ENCODE measurements around the gene MBD6.
"Not testable (repeated sequence)": the region's sequence is repeated elsewhere in the genome, so short reads cannot be mapped to it uniquely, and the experiment has no call there.

The MBD6 gene

DNA sequence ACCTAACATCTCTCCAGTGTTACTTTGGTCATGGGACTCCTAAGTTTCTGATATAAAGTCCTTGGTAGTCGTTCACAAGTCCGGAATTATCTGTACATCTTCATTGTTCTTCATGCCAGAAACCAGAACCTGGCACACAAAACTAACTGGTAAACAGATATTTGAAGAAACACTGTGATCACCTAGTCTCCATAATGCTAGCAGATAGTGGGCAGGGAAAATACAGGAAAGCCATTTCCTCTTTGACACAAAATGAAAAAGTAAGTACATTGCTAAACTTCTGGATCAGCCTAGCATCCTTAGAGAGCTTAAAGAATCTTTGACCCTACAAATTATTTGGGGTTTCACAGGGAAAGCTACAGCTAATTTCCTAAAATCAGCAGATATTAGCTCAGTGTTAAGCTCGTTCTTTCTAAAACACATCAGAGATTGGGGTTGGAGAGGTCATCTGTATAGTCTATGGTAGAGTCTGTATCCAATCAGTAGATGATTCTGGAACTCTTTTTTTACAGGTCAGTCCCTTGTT lies 7.2 kb upstream of the MBD6 start:
- DNase-seq = no peak

DNA sequence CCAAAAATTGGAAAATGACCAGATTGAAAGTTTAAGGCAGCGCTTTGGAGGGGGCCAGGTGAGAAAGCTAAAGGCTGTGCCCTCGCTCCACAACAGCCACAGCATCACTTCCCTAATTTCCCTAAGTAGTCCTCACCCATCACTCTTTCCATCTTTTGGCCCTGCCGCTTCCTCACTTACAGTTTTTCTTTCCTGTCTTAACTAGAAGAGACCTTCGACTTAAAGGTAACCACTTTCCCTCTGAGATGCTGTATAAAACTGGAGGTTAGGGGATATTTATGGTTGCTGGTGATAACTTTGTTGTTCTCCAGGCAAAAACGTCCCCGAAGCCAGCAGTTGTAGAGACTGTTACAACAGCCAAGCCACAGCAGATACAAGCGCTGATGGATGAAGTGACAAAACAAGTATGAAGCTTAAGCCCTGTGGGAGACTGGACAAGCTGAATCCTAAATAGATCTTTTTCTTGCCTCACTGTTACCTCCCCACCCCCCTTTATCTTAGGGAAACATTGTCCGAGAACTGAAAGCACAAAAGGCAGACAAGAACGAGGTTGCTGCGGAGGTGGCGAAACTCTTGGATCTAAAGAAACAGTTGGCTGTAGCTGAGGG lies 6.6 kb upstream of the MBD6 start:
- DNase-seq = no peak

GRCh38 chr12:57516617-57517153 lies 5.9 kb upstream of the MBD6 start:
- DNase-seq = no peak

GRCh38 chr12:57517187-57517586 lies 5.4 kb upstream of the MBD6 start:
- peak; percentile 58 for DNase-seq

DNA sequence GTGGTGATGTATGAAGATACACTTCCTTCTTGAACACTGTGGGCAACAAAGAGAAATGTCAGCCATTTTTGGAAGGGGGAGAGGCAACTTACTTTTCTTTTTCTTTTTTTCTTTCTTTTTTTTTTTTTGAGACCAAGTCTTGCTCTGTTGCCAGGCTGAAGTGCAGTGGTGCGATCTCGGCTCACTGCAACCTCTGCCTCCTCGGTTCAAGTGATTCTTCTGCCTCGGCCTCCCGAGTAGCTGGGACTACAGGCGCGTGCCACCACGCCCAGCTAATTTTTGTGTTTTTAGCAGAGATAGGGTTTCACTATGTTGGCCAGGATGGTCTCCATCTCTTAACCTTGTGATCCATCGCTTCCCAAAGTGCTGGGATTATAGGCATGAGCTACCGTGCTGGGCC lies 4.9 kb upstream of the MBD6 start:
- not testable (repeated sequence) for DNase-seq

DNA sequence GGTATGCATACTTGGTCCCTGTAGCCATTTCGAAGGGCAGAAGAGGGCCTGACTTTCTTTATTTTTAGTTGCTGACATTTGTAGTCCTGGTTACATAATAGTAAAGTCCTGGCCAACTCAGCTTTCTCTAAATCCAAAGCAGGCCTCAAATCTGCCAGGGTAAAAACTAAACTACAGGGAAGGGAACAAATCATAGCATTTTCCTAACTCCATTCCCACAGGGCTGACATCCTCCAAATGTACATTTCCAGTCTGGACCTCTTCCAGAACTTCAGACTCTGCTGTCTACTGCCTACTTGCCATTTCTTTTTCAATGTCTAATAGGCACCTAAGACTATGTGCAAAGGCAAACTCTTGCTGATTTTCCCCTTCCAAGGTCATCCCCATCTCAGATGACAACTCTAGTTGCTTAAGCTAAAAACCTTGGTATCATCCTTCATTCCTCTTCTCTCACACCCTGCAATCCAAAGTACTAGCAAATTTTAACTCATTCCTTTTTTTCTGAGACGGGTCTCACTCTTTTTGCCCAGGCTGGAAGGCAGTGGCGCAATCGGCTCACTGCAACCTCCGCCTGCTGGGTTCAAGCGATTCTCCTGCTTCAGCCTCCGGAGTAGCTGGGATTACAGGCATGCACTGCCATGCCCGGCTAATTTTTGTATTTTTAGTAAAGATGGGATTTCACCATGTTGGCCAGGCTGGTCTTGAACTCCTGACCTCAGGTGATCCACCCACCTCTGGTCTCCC lies 4.3 kb upstream of the MBD6 start:
- DNase-seq = no peak

DNA sequence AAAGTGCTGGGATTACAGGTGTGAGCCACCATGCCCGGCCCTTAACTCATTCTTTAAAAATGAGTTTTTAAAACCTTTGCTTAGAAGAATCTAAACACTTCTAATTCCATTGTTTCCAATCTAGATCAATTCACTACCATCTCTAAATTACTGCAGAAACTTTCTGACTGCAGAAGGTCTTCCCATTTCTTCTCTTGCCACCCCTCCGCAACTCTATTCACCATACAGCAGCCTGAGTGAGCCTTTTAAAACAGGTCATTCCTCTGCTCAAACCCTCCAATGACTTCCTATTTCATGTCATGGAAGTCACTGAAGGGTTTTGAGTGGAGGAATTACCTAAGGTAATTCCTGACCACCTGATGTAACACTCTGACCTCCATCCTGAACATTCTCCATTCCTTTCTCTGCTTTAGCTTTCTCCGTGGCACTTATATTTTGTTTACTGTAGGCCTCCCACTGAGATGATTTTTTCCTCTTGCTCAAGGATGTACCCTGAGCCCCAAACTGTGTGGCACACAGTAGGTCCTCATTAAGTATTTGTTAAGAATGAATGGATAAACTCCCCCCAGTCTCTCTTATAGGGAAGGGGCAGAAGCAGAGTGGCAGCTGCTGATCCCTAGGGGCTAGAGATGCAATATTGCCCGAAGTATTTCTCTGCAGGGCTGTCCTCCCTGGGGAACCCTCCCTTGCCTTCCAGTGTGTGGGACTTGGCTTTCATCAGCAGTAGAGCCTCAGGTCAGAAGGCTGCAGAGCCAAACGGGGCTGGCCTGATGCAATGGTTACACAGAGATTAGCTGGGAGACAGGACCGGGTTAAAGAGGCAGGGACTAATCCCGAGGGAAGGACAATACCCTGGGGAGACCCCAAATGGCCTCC lies 3.5 kb upstream of the MBD6 start:
- DNase-seq = peak; percentile 71

- DNase-seq = peak; percentile 49
Observed at GRCh38 chr12:57519796-57520052, 2.9 kb upstream of the MBD6 start.

- peak; percentile 99 for DNase-seq
Observed at GRCh38 chr12:57520053-57520818, 2.4 kb upstream of the MBD6 start, which contains the start of gene DDIT3. Gene DDIT3, minus strand, starts transcription at chr12:57520514. Its CDS starts 3,108 bp downstream, at chr12:57517406.

GRCh38 chr12:57521525-57522010 lies 1.1 kb upstream of the MBD6 start:
- peak; percentile 62 for DNase-seq

DNA sequence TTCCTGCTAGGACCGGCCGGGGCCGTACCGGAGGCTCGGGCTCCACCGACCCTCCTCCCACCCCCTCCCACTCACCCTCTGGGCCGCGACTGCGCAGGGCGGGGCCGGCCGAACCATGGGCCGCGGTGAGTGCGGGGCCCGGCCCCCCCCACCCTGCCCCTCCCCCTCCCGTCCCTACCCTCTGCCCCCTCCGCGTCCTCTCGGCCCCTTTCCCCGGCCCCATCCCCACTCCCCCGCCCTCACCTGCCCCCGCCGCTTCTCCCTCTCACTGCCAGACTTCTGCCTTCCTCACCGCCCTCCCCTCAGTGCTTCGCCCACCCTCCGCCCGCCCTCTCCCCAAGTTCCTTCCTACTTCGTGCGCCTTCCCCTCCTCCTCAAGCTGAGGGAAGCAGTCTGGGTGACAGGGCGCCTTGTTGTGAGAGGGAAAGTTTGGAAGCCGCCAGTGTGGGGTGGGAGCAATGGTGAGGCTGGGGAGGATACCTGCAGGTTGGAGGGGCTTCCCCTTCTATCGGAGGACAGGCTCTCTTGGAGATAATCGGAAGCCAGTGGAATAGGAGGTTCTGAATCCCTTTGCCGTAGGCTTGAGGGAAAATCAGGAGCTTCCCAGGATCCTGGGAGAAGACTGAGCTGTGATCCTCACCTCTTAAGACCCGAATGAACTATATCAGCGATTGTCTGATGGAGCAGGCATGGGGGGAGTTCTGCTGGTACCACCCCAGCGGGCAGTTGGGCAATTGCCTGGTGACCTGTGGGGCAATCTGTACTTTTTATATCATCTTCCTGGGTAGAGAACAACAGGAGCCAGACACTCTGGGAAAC lies 472 bp downstream of the MBD6 start:
- peak; percentile 57 for DNase-seq

- no peak for DNase-seq
Observed at GRCh38 chr12:57523706-57524614, 1.3 kb downstream of the MBD6 start.

GRCh38 chr12:57524814-57525614 lies 2.4 kb downstream of the MBD6 start:
- no peak for DNase-seq

GRCh38 chr12:57525615-57526383 lies 3.2 kb downstream of the MBD6 start:
- DNase-seq = no peak

- no peak for DNase-seq
Observed at GRCh38 chr12:57526477-57527126, 4.0 kb downstream of the MBD6 start.

- no peak for DNase-seq
Observed at GRCh38 chr12:57527184-57527583, 4.6 kb downstream of the MBD6 start.

- no peak for DNase-seq
Observed at GRCh38 chr12:57528176-57528575, 5.6 kb downstream of the MBD6 start.
